Stimulated activated CD4-positive, alpha-beta T cell treated with anti-CD3 and anti-CD28 coated beads, Interleukin-4, amount 100 ng/mL, for 4 hours (primary cell): ENCODE measurements around the gene SPATA13.
"Not testable (repeated sequence)": the region's sequence is repeated elsewhere in the genome, so short reads cannot be mapped to it uniquely, and the experiment has no call there.

ENCODE experiments used
- DNase-seq, 2 experiments: peaks; one replicate each; pipeline ENCODE4 v3.0.0-alpha.2; 2020

SPATA13 gene

DNA sequence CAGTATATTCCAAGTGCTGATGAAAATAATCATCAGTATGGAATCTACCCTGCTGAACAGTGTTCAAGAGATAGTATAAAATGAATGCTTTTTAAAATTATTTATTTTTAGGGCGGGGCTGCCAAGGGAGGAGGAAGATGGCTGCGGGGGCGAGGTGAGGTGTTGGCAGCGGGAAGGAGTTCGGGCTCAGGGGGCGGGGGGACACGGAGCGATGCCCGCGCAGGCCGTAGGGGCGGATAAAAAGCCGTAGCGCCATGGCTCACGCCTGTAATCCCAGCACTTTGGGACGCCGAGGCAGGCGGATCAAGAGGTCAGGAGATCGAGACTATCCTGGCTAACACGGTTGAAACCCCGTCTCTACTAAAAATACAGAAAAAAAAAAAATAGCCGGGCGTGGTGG lies 167.1 kb downstream of the SPATA13 start:
- not testable (repeated sequence) for DNase-seq

DNA sequence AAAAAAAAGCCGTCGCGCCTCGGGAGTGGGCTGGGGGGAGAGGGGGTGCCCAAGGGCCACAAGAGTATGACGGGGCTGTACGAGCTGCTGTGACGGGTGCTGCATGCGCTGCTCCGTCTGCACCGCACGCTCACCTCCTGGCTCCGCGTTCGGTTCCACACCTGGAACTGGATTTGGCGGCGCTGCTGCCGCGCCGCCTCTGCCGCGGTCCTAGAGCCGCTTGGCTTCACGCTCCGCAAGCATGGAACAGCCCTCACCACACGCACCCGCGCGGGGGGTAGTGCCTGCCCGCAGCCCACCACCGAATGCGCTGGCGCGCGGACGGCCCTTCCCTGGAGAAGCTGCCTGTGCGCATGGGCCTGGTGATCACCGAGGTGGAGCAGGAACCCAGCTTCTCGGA lies 167.6 kb downstream of the SPATA13 start:
- no peak for DNase-seq

DNA sequence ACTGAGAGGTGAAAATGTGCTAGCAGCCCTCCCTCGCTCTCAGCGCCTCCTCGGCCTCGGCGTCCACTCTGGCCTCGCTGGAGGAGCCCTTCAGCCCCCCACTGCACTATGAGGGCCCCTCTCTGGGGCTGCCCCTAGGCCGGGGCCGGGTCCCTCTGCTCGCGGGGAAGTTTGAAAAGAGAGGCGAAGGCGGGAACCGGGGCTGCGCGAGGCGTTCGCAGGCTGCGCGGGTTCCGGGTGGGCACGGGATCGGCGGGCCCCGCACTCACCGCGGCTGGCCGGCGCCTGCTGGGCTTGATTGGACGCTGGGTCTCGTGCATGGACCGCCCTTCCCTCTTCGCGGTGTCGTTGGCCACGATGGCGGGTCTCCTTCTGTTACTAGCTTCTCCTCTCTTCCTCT lies 178.2 kb downstream of the SPATA13 start:
- DNase-seq: no peak

DNA sequence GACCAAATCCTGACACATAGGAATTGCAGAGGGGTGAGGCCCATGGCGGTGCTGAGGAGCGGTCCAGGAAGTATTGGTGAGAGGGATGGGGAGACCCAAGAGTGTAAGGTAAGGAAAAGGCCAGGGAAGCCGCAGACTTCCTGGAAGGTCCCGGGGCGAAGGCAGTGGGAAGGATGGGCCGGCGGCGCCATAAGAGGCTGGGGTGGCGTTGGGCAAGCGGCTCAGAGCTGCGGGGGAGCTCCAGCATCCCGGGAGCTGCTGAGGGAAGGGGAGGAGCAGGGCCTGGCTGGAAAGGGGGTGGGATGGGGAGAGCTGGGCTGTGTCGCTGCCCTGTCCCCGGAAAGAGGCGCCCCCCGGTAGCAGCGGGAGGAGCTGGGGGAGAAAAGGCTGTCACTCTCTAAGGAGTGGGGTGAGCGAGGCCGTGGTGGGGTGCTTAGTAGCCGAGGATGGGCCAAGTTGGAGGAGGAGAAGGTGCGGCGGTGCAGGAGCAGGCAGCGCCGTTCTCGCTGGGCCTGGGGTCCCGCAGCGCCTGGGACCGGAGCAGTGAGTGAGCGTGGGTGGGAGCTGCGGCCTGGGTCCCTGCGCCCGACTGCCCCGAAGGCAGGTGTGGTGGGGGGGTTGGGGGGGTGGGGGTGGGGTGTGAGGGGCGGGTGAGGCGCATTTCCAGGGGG lies 179.6 kb downstream of the SPATA13 start:
- DNase-seq: no peak

DNA sequence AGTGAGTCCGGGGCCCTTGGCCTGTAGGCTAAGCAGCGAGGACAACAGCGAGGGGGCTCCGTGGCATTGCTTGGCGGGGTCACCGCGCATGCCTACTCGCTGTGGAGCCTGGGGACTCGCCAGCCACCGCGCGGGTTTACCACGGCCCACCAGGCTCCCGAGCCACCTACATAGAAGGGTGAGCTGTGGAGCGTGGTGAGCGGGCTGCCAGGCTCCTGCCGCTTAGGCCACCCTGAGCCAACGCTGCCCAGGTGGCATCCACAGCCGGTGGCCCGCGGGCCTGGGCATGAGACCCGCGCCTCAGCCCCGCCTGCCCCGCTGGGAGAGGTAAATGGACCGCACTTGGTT lies 180.1 kb downstream of the SPATA13 start:
- DNase-seq: no peak

DNA sequence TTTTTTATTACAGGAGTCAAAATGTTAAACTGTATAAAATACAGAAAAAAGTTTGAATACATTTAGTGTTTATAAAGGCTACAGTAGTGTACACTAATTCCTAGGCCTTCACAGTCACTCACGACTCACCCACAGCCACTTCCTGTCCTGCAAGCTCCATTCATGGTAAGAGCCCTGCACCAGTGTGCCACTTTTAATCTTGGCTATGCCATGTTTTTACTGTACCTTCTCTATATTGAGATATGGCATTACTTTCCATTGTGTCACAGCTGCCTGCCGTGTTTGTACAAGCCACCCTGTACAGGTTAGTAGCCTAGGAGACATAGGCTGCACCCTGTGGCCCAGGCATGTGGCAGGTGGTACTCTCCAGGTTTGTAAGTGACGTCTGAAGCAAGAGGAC lies 180.9 kb downstream of the SPATA13 start:
- no peak for DNase-seq

DNA sequence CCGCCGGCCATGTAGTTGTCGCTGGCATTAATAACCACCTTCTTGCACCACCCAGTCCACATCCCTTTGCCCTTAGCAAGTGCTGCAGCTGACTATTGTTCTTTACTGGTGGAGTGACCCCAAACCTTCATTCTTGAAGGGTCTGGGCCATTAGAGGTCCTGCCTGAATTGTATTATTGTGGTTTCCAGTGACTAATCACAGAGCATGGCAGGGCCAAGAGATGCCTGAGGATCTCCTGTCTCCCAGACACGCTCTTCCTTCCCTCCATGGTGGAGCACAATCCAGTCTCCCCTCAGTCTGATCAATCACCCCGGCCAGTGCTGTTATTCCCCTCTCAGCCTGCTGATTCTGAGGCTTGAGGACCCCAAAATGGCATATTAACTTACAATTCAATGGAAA lies 187.9 kb downstream of the SPATA13 start:
- no peak for DNase-seq

DNA sequence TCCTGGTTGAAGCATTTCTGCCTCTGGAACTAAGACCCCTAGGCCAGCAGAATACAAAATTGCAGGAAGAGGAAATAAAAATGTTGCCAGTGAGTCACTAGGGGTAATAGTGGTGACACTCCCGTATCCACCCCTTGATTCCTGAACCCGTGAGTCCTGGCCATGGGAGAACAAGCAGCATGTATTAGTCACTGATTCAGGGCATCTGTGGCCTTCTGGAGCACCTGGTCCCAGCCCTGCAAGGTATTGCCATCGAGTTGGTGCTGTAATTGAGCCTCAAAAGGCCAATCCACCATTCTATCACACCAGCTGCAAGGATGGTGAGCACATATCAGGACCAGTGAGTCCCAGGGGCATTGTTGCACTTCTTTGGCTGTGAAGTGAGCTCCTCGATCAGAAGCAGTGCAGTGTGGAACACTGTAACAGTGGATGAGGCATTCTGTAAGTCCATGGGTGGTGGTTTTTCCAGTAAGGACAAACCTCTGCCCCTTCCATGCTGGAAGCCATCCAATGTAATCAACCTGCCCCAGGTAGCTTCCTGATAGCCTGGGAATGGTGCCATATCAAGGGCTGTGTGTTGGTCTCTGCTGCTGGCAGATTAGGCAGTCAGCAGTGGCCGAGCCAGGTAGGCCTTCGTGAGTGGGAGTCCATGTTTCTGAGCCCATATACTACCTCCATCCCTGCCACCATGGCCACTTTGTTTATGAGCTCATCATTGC lies 188.4 kb downstream of the SPATA13 start:
- DNase-seq: no peak

DNA sequence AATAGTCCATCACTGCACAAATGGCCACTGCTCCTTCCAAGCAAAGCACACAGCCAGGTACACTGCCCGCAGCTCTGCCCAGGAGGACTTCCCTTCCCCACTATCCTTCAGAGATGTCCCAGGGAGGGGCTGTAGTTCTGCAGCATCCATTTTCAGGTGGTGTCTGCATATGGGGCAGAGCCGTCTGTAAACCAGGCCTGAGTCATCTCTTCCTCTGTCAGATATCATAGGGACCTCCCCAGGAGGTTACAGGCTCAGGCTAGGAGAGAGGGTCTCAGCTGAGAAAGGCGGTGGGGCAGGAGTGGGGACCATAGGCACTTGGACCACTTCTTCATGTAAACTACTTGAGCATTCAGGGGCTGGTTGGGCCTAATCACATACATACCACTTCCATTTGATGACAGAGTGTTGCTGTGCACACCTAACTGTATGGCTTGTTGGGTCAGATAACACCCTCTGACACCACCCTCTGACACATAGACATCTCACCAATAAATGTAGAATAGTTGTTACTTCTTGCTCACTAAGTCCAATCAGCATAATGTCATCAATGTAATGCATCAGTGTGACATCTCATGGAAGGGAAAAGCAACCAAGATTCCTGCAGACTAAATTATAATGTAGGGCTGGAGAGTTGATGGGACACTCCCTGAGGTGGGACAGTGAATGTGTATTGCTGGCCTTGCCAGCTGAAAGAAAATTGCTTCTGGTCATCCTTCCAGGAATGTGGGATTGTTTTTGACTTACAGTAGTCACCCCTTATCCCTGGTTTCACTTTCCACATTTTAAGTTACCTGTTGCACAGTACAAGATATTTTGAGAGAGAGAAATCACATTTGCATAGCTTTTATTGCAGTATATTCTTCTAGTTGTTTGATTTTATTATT lies 189.5 kb downstream of the SPATA13 start:
- DNase-seq: not testable (repeated sequence)

DNA sequence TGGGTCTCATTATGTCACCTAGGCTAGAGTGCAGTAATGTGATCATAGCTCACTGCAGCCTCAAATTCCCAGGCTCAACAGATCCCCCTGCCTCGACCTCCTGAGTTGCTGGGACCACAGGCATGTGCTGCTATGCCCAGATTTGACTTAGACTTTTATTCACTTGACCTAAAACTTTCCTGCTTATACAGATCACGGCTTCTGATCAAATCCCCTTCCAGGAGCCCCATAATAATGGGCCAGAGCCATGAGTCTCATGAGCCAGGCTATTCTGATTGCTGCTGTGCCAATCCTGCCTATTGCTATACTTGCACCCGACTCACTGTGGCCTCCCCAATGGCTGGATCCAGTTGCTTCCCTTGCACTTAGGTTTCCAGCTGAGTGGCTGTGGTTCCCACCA lies 190.9 kb downstream of the SPATA13 start:
- DNase-seq: no peak

DNA sequence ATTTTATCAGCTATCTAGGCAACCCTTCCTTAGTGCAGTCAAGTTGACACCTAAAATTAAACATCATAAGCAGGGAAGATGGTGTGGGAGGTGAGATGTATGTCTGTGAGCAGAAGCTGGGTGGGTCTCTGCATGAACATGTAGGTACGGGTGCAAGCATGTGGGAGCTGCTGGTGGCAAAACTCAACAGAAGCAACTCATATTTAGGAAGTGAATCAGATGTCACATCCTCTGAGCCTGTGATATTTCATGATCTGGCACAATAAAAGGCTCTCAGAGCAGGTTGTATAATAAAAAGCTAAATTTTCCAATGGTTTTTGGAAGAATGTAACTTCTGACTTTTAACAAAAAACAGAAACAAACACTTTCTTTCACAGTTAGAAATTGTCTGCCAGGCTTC lies 193.2 kb downstream of the SPATA13 start:
- DNase-seq: no peak

DNA sequence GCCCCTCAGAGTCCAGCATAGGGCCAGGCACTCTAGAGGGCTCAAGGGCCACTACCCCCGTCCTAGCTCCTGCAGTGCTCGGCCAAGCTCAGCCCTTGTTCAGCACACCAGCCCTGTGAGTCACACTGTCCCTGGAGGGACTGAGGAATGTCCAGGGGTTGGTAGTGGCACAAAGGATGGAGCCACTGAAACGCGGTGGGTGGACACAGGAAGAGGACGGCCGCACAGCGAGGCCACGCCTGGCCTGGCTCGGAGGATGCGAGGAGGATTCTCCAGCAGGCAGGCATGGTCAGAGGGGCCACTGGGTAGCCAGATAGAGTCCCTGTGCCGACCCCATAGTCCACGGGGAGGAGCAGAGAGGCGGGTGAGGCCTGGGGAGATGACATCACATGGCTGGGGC lies 194.6 kb downstream of the SPATA13 start:
- no peak for DNase-seq

DNA sequence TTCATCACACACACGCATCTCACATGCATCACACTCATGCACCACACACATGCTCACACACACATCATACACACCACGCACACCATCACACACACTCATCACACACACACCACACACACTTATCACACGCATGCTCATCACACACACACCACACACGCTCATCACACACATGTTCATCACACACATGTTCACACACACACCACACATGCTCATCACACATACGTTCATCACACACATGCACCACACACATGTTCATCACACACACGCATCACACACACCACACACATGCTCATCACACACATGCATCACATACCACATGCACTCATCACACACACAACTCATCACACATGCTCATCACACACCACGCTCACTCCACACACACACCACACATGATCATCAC lies 195.8 kb downstream of the SPATA13 start:
- DNase-seq: no peak
